Renal cortex interstitium (tissue), 11 donors: ENCODE data around the gene ZNF407. TPM values are rescaled to one million over a fixed set of nuclear protein-coding genes. Genes with fewer than 3 reads are reported as not detected.

Experiments used
- DNase-seq, 11 donors: peaks; one replicate each; pipeline ENCODE4 v3.0.0-alpha.2; 2013; ENCODE audit warnings: low read depth in 9 of 11, low spot score in 4 of 11; ENCODE audit errors: extremely low read depth in 1 of 11
- polyA plus RNA-seq, 3 donors: library from polyadenylated mRNA; unstranded; fragments of 120-200 nt; gene quantifications; one replicate each; pipeline ENCODE4 v1.2.1, GENCODE V29; 2013; ENCODE audit not compliant: insufficient read length in 3 of 3

ZNF407 gene
- polyA plus RNA-seq, 3 donors: 10.0 to 10.1 (median 10.1) TPM

DNA sequence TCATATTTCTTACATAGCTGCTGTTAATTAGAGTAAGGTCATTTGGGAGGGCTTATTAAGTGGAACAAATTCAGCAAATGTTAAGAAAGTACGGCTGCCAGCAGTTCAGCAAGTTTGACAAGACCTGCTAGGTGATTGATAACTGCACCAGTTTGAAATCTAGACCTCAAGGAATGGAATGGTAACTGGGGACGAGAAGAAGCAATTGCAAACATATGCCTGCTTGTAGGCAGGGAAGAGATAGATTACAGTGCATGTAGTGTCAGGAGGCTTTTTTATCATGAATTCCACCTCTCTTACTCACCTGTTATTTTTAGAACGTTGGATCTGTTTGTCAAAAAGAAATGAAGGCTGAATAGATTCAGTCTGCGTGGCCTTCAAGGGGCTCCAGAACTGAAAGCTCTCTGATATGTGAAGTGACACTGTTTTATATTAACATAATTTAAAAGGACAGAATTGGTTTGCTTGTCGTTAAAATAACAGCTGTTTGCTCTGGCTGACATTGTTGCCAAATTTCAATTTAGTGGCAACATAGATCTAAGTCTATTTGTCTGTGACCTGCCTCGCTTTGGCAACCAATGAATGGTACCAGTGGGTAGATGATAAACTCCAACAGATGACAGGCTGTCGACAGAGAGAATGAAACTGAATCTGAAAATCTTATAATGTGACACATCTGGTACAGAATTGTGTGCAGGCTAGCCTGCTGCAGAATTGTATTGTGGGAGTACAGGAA is 199.3 kb downstream of the ZNF407 start:
- DNase-seq: peak in 1 of 11 donors; percentile 4

DNA sequence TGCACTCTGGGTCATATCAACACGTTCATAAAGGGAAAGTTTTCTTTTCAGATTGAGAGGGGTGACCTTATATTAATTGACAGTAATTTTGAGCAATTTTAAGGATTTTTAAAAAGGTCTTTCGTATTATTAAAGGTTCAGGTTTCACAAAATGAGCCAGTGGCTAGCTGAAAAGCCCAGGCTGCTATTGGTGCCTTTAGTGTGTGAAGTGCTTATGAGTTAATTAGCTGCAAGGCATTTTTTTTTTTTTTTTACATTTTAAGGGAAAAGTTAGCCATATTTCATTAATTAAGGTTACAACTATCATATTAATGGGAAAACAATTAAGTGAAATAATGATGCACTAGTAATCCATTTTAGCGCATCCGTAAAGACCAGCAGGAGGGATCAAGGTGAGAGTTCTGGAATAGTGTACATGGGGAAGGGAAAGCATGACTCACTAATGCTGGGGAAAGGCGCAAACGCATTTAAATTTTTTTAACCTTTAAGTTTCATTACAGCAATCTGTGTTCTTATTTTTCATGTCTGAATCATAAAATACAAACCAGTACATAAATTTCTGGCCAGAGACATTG is 200.0 kb downstream of the ZNF407 start:
- no peak for DNase-seq

GRCh38 chr18:74799542-74799941 is 201.9 kb downstream of the ZNF407 start:
- DNase-seq: no peak

- no peak for DNase-seq
Measured at GRCh38 chr18:74800098-74800497, 202.4 kb downstream of the ZNF407 start.

- no peak for DNase-seq
Measured at GRCh38 chr18:74803117-74803516, 205.4 kb downstream of the ZNF407 start.

DNA sequence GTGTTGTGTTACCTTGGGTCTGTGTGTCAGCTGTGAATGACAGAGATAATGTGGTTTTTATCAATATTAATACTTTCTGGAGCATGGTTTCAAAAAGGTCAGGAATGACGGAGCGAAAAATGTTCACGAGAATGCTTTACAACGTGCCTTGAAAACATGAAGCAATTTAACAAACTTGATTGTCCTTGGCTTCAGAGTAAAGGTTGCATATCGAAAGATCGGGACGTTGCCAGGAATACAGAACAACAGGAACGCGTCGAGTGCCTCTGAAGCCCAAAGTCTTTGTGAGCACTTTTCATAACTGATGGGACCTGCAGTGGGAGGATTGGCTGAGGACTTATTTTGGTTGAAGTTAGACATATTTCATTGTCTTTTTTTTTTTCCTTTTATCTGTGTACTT is 206.1 kb downstream of the ZNF407 start:
- no peak for DNase-seq

- peak in 1 of 11 donors; percentile 10 for DNase-seq
Measured at GRCh38 chr18:74804677-74805076, 207.0 kb downstream of the ZNF407 start.

DNA sequence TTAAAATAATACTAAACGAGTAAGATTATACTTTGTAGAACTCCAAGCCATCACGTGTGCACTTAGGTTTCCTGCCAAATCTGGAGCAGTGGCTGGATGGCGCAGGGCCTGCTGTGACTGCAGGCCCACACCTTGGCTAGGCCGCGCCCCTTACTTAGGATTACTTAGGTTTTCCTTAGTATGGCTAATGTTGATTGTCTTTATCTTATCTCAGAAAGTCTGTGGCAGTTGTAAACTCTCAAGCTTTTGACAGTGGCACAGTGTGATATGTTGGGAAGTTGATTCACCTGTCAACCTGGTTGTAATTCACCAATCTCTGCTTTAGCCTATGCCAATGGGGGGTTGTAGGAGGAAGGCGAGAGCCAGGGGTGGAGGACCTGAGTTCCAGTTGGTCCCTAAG is 208.4 kb downstream of the ZNF407 start:
- DNase-seq: no peak

- DNase-seq: no peak
Measured at GRCh38 chr18:74806700-74807416, 209.2 kb downstream of the ZNF407 start.

- no peak for DNase-seq
Measured at GRCh38 chr18:74817576-74817975, 219.9 kb downstream of the ZNF407 start.

DNA sequence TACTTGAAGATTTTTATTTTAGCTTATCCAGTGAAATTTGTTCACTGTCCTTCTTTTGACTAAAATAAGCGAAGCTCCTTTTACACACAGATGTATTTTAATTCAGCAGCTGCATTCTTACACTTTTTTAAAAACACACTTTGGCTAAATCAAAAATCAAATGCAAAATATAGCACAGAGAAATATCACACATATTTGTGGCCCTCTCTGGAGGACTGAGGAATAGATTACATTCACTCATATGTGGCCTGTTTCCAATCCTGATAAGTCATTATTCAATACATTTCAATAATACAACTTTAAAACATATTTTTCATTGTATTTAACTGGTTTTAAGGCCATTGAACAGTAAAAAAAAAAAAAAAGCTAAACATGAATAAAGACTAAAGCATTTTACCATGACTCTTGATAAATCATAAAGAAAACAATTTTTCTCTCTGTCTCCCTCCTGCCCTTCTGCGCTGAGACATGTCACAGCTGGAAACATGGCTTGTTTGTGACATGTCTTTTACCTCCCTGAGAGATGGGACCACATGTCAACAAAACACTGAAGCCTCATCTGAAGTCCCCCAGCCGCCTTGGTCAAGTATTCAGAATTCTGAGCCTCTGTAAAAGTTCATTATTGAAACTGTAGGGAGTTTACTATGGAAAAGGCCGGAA is 221.0 kb downstream of the ZNF407 start:
- DNase-seq: no peak

DNA sequence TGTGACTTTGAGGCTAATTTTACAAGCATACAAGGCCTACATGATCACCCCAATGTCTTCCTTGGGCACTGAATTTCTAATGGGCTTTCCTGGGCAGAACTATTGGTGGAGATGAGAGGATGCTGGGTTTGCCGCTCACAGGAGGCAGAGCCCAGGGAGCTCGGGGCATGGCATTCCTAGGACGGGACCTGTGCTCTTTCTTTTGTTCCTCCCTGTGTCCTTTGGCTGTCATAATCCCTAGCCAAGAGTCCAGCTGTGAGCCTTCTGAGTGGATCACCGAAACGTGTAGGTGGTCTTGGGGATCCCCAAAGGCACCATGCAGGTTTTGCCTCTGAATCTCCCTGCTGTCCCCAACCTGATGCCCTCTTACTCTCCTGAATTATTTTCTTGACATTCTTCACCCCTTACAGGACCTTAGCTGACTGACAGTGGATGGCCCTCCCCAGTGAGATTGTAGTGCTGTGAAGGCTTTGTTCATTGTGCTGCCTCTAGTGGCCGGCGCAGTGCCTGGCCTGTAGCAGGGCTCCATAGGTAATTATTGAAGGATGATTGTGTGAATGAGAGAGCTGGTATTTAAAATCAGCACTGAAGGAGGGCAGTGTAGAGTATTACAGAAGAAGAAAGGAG is 221.9 kb downstream of the ZNF407 start:
- no peak for DNase-seq

- no peak for DNase-seq
Measured at GRCh38 chr18:74820160-74820780, 222.6 kb downstream of the ZNF407 start.

- DNase-seq: no peak
Measured at GRCh38 chr18:74825460-74825859, 227.8 kb downstream of the ZNF407 start.

GRCh38 chr18:74826572-74826971 is 228.9 kb downstream of the ZNF407 start:
- no peak for DNase-seq

GRCh38 chr18:74828200-74828599 is 230.5 kb downstream of the ZNF407 start:
- no peak for DNase-seq

- no peak for DNase-seq
Measured at GRCh38 chr18:74831571-74832250, 234.0 kb downstream of the ZNF407 start.

DNA sequence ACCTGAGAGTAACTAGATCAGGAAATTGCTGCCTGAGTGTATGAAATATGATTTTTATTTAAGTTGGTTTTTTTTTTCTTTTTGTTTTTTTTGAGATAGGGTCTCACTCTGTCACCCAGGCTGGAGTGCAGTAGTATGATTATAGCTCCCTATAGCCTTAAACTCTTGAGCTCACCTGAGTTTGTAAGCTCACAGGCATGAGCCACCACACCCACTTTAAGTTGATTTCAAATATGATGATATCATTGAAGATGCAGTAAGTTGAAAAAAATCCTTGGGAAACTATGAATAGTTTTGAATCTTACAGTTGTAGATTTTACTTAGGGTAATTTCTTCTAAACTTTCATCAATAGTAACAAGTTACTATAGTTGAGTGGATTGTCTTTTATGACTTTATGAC is 234.7 kb downstream of the ZNF407 start:
- no peak for DNase-seq
